Mesothelial cell of epicardium (in vitro differentiated cells): Measurements from ENCODE around the gene MESP2. TPM values are rescaled to one million over a fixed set of nuclear protein-coding genes. Genes with fewer than 3 reads are reported as not detected.

ENCODE experiments used
- DNase-seq, 2 experiments: peaks; one replicate each; pipeline ENCODE4 v3.0.0; 2021; ENCODE audit warnings: low spot score in 2 of 2; ENCODE audit not compliant: unreplicated experiment in 2 of 2
- H3K27ac Mint-ChIP-seq: 2 replicates; pipeline ENCODE4 v1.8.0; 2021; ENCODE audit warnings: mixed read lengths
- H3K27me3 Mint-ChIP-seq: 2 replicates; pipeline ENCODE4 v1.8.0; 2021; ENCODE audit warnings: low read depth, mixed read lengths
- H3K36me3 Mint-ChIP-seq: 2 replicates; pipeline ENCODE4 v1.8.0; 2021; ENCODE audit warnings: mixed read lengths
- H3K4me1 Mint-ChIP-seq: 2 replicates; pipeline ENCODE4 v1.8.0; 2021; ENCODE audit warnings: mixed read lengths
- H3K4me3 Mint-ChIP-seq: 2 replicates; pipeline ENCODE4 v1.8.0; 2021; ENCODE audit warnings: mild to moderate bottlenecking, moderate library complexity, mixed read lengths
- H3K9me3 Mint-ChIP-seq: 2 replicates; pipeline ENCODE4 v1.8.0; 2021; ENCODE audit warnings: mixed read lengths
- total RNA-seq: library from RNA; stranded (reverse); gene quantifications from 3 replicates; pipeline ENCODE4 v1.2.1, GENCODE V29; 2021
- TF ChIP-seq, protein P1 (sequence below): fragments of 200-600 bp; sonication (generic); IDR thresholded peaks from one replicate; pipeline ENCODE4 v1.5.0; 2021; ENCODE audit warnings: antibody characterized with exemption; ENCODE audit not compliant: unreplicated experiment

Gene MESP2
- total RNA-seq, 1 donor from 2014 or later, result 0.29 TPM

GRCh38 chr15:89769366-89769765, 6.8 kb upstream of the MESP2 start:
- Mint-ChIP-seq H3K27ac (no peak overlapping the region), H3K27me3 (no peaks in the 10 kb centered on the region)

GRCh38 chr15:89770041-89770440, 6.1 kb upstream of the MESP2 start:
- H3K27ac Mint-ChIP-seq, result no peak overlapping the region
- TF ChIP-seq, protein P1, sequence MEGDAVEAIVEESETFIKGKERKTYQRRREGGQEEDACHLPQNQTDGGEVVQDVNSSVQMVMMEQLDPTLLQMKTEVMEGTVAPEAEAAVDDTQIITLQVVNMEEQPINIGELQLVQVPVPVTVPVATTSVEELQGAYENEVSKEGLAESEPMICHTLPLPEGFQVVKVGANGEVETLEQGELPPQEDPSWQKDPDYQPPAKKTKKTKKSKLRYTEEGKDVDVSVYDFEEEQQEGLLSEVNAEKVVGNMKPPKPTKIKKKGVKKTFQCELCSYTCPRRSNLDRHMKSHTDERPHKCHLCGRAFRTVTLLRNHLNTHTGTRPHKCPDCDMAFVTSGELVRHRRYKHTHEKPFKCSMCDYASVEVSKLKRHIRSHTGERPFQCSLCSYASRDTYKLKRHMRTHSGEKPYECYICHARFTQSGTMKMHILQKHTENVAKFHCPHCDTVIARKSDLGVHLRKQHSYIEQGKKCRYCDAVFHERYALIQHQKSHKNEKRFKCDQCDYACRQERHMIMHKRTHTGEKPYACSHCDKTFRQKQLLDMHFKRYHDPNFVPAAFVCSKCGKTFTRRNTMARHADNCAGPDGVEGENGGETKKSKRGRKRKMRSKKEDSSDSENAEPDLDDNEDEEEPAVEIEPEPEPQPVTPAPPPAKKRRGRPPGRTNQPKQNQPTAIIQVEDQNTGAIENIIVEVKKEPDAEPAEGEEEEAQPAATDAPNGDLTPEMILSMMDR, result no peak
- no peaks in the 10 kb centered on the region for H3K9me3 Mint-ChIP-seq
- no peaks in the 10 kb centered on the region for H3K36me3 Mint-ChIP-seq
- H3K4me1 Mint-ChIP-seq, result no peaks in the 10 kb centered on the region
- no peak overlapping the region for H3K4me3 Mint-ChIP-seq
- no peaks in the 10 kb centered on the region for H3K27me3 Mint-ChIP-seq
- no peak for DNase-seq

More at GRCh38 chr15:89769366-89769765, 6.8 kb upstream of the MESP2 start:
- no peak for DNase-seq
- TF ChIP-seq, protein P1, result no peak
- H3K4me3 Mint-ChIP-seq, result no peak overlapping the region
- H3K4me1 Mint-ChIP-seq, result no peaks in the 10 kb centered on the region
- H3K9me3 Mint-ChIP-seq, result no peaks in the 10 kb centered on the region
- no peaks in the 10 kb centered on the region for H3K36me3 Mint-ChIP-seq

- no peak for DNase-seq
- Mint-ChIP-seq H3K27me3 (no peaks in the 10 kb centered on the region), H3K36me3 (no peaks in the 10 kb centered on the region), H3K4me3 (no peak overlapping the region), H3K27ac (no peak overlapping the region), H3K9me3 (no peaks in the 10 kb centered on the region), H3K4me1 (peaks cover 2% of the 10 kb centered on the region)
- TF ChIP-seq, protein P1, result peak; percentile 43
These were observed 3.1 kb upstream of the MESP2 start for GRCh38 chr15:89772932-89773583.

DNA sequence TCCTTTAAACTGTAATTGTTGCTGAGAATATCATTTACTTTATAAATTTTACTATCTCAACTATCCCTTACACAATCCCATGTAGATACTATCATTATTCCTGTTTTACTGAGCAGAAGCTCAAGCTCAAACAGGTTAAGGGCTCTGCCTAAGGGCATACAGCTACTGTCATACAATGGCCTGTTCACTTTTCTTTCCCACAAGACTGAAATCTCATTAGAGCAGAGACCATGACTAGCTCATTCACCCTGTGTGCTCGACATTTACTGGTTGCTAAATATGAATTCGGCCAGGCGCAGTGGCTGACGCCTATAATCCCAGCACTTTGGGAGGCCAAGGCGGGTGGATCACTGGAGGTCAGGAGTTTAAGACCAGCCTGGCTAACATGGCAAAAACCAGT, 1.6 kb upstream of the MESP2 start:
- Mint-ChIP-seq H3K36me3 (no peaks in the 10 kb centered on the region), H3K27me3 (no peaks in the 10 kb centered on the region), H3K4me1 (peaks cover 5% of the 10 kb centered on the region), H3K4me3 (no peak overlapping the region), H3K27ac (no peak overlapping the region), H3K9me3 (no peaks in the 10 kb centered on the region)
- DNase-seq, result no peak
- TF ChIP-seq, protein P1, result no peak

GRCh38 chr15:89775815-89776214, 317 bp upstream of the MESP2 start:
- no peaks in the 10 kb centered on the region for H3K27me3 Mint-ChIP-seq
- no peaks in the 10 kb centered on the region for H3K36me3 Mint-ChIP-seq

More at GRCh38 chr15:89775815-89776214, 317 bp upstream of the MESP2 start:
- no peak for DNase-seq
- TF ChIP-seq, protein P1, result no peak
- Mint-ChIP-seq H3K27ac (no peak overlapping the region), H3K4me3 (no peak overlapping the region), H3K4me1 (peaks cover 5% of the 10 kb centered on the region), H3K9me3 (no peaks in the 10 kb centered on the region)
